Testis (tissue), 2 donors: Measurements from ENCODE around the gene GPR6.

Source experiments
- CTCF ChIP-seq, 3 experiments: fragments of 450-650 bp in 2 of 3; fragments of 200-600 bp in 1 of 3; sonication (generic) in 1 of 3; IDR thresholded peaks; one replicate each; pipeline ENCODE4 v1.5.1; 2016 to 2019; ENCODE audit warnings: antibody characterized with exemption in 3 of 3, mild to moderate bottlenecking in 2 of 3, moderate library complexity in 1 of 3
- POLR2A ChIP-seq: fragments of 450-650 bp; IDR thresholded peaks from one replicate; pipeline ENCODE4 v1.6.1; 2017; ENCODE audit warnings: antibody characterized with exemption, mild to moderate bottlenecking, moderate library complexity

- no peak for TF ChIP-seq CTCF (IDR thresholded peaks at IDR 0.05)
- TF ChIP-seq POLR2A = no peak
Measured at GRCh38 chr6:109961611-109962041, 16.5 kb upstream of the GPR6 start.
